HepG2 (cell line): ENCODE results near the gene TUFM. TPM values are rescaled to one million over a fixed set of nuclear protein-coding genes. Genes with fewer than 3 reads are reported as not detected.

ENCODE experiments used
- ATAC-seq: fragments of 200-7000 bp; cut with Tn5 transposase; 3 replicates; pipeline ENCODE4 v1.9.1; 2020; ENCODE audit warnings: mild to moderate bottlenecking, moderate library complexity
- BruUV-seq: library from RNA; stranded (reverse); fragments of 400-500 nt; replicated peaks from 2 replicates; lab custom pipeline; 2021; lab: Mats Ljungman, UMichigan
- CTCF ChIA-PET: fragments of 300-600 bp; formaldehyde crosslinking; extraction: SDS; loops from one replicate; lab custom pipeline; 2021; ENCODE audit warnings: low total read pairs, inconsistent platforms, low intra/inter-chr PET ratio; lab: Yijun Ruan, JAX
- POLR2A ChIA-PET: fragments of 350-600 bp; sonication (Branson Sonifier 250); formaldehyde crosslinking; loops from one replicate; lab custom pipeline; 2020; ENCODE audit warnings: antibody characterized with exemption, inconsistent platforms; lab: Yijun Ruan, JAX
- DNase-seq: peaks from one replicate; pipeline ENCODE4 v3.0.0-alpha.2; 2015; ENCODE audit warnings: low spot score
- FAIRE-seq: peaks from 3 replicates; lab custom pipeline; 2011; peaks lifted over from hg19 to GRCh38; lab: Jason Lieb, UNC
- H2AFZ ChIP-seq: one replicate; pipeline ENCODE4 v1.6.1; 2011; ENCODE audit warnings: low read length, inconsistent platforms
- H3K27ac ChIP-seq: fragments of 300-600 bp; 3 replicates; pipeline ENCODE4 v1.8.0; 2011; ENCODE audit warnings: mixed run types, mild to moderate bottlenecking, mixed read lengths, low read length, inconsistent platforms; ENCODE audit not compliant: insufficient read depth; ENCODE audit errors: extremely low read length
- H3K27me3 ChIP-seq, 2 experiments: fragments of 200-600 bp in 1 of 2; 2 replicates in 1 of 2; 3 replicates in 1 of 2; pipeline versions ENCODE4 v1.6.0 to v1.8.0; 2011; ENCODE audit warnings: low read length in 2 of 2, mild to moderate bottlenecking in 2 of 2, moderate library complexity in 2 of 2, inconsistent platforms in 1 of 2; ENCODE audit not compliant: insufficient read depth in 2 of 2, control insufficient read depth in 1 of 2
- H3K36me3 ChIP-seq, 2 experiments: fragments of 200-600 bp in 1 of 2; replicated peaks in 1 of 2; 2 replicates in 1 of 2; 3 replicates in 1 of 2; pipeline versions ENCODE4 v1.5.1 to v1.8.0; 2011; ENCODE audit warnings: low read length in 2 of 2, inconsistent platforms in 1 of 2; ENCODE audit not compliant: insufficient read depth in 2 of 2, control insufficient read depth in 1 of 2
- H3K4me1 ChIP-seq: 2 replicates; pipeline ENCODE4 v1.5.1; 2012; ENCODE audit warnings: low read length, inconsistent platforms; ENCODE audit not compliant: insufficient read depth
- H3K4me2 ChIP-seq: 2 replicates; pipeline ENCODE4 v1.6.0; 2011; ENCODE audit warnings: low read depth, low read length, inconsistent platforms
- H3K4me3 ChIP-seq, 3 experiments: fragments of 200-600 bp in 1 of 3; sonication (generic), shearing (Covaris generic) in 1 of 3; replicated peaks in 1 of 3; 2 replicates each; pipeline ENCODE4 v1.5.1; 2011 to 2016; ENCODE audit warnings: low read length in 3 of 3, inconsistent platforms in 2 of 3, low read depth in 2 of 3, mild to moderate bottlenecking in 2 of 3, control low read depth in 1 of 3, mixed read lengths in 1 of 3; ENCODE audit not compliant: insufficient read depth in 1 of 3
- H3K79me2 ChIP-seq: one replicate; pipeline ENCODE4 v1.6.1; 2011; ENCODE audit warnings: low read length, inconsistent platforms; ENCODE audit not compliant: insufficient read depth
- H3K9ac ChIP-seq: 2 replicates; pipeline ENCODE4 v1.6.0; 2011; ENCODE audit warnings: mild to moderate bottlenecking, low read depth, low read length, inconsistent platforms; ENCODE audit not compliant: insufficient read depth
- H3K9me3 ChIP-seq: 2 replicates; pipeline ENCODE4 v1.5.1; 2012; ENCODE audit warnings: mild to moderate bottlenecking, low read length
- H4K20me1 ChIP-seq: 2 replicates; pipeline ENCODE4 v1.6.0; 2011; ENCODE audit warnings: inconsistent platforms, mild to moderate bottlenecking, low read length, moderate library complexity; ENCODE audit not compliant: insufficient read depth
- AGO2 ChIP-seq: fragments of 200-400 bp; formaldehyde crosslinking; optimal IDR thresholded peaks from 2 replicates; pipeline ENCODE3; 2017; ENCODE audit warnings: mild to moderate bottlenecking, low read depth, low read length, moderate library complexity
- CREM ChIP-seq, 2 experiments: sonication (generic) in 1 of 2; formaldehyde crosslinking in 1 of 2; IDR thresholded peaks; 2 replicates each; pipeline versions ENCODE4 v1.4.0 to v1.6.1; 2016 to 2020; ENCODE audit warnings: antibody characterized with exemption in 1 of 2, mild to moderate bottlenecking in 1 of 2, missing genetic modification reagents in 1 of 2
- HDAC6 ChIP-seq: fragments of 200-600 bp; sonication (generic); IDR thresholded peaks from 2 replicates; pipeline ENCODE4 v1.7.0; 2017; ENCODE audit warnings: mild to moderate bottlenecking, antibody characterized with exemption, low read length, low read depth
- JARID2 ChIP-seq: sonication (generic); formaldehyde crosslinking; IDR thresholded peaks from 2 replicates; pipeline ENCODE4 v1.8.1; 2023; ENCODE audit warnings: missing genetic modification reagents, inconsistent platforms; ENCODE audit not compliant: insufficient replicate concordance
- RBFOX2 ChIP-seq: fragments of 200-400 bp; formaldehyde crosslinking; IDR thresholded peaks from 2 replicates; pipeline ENCODE4 v1.6.1; 2017; ENCODE audit warnings: low read depth, mild to moderate bottlenecking, low read length
- WGBS: methylation state at CpG from one replicate; pipeline ENCODE4 v1.1.6; 2017; ENCODE audit warnings: low lambda C conversion rate; 5-methylcytosine and 5-hydroxymethylcytosine counted together
- in situ Hi-C: cut with HindIII; loops from 2 replicates; pipeline ENCODE4 v1.10.0; 2017; ENCODE audit warnings: low pct_unique_long_range_greater_than_20kb; ENCODE audit not compliant: extremely low pct_ligation_motif_present
- intact Hi-C: fragments of 100-400 bp; cut with micrococcal nuclease; formaldehyde crosslinking; loops from one replicate; pipeline ENCODE4 v1.10.0; 2022; ENCODE audit not compliant: unreplicated experiment
- polyA plus RNA-seq, 8 experiments: library from polyadenylated mRNA; depleted of rRNA in 3 of 8; stranded (reverse) in 7 of 8; unstranded in 1 of 8; fragments of >200 nt; fragmentation: Illumina TruSeq in 4 of 8; extraction: Trizol in 4 of 8; gene quantifications; 2 replicates each; pipeline versions ENCODE4 v1.2.1 to v1.2.3, GENCODE V29; 2011 to 2016; ENCODE audit warnings: low read depth in 4 of 8, missing spikeins in 1 of 8, mixed read lengths in 1 of 8; ENCODE audit not compliant: insufficient read depth in 1 of 8
- total RNA-seq, 5 experiments: library from RNA; depleted of rRNA; stranded (reverse); fragments of >200 nt; fragmentation: Illumina TruSeq; extraction: Trizol; gene quantifications; 2 replicates each; pipeline ENCODE4 v1.2.3, GENCODE V29; 2016; ENCODE audit warnings: low read depth in 1 of 5

TUFM gene
- total and polyA plus RNA-seq, 2 of the 13 experiments (the other 11 are each of a cell fraction or from before 2014, with no cell fraction given) = 206 to 298 TPM

DNA sequence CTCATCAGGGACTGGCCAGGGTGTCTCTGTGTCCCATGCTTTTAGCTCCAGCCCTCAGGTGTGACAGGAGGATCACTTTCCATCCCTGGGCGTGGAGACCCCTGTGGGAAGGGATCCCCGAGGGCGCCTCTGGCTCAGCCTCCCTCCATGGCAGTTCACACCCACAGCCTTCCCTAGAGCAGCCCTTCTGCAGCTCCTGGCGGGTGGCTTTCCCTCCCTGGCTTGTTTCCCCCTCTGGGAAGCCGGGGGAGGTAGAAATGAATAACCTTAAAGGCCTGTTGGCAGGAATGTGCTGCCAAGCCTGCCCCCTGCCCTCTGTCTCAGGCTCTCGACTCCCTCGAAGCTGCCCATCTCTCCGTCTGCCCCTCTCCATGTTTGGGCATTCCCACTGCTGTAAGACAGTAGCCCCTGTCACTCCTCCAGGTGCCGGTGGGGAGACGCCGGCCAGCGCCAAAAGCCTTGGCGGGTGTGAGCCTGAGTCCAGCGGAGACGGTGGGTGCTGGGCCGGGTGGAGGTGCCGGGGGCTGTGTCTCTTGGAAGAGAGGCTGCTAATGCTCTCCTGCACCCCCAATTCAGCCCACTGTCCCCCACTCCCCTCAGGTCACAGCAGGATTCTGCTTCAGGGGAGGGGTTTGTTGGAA, 30.0 kb upstream of the TUFM start:
- Histone ChIP-seq H4K20me1 (no peaks in the 10 kb centered on the region), H3K36me3 (peaks cover 23 to 34% of the 10 kb centered on the region in 2 experiments; a peak in 4 of 5 replicates), H3K9me3 (no peaks in the 10 kb centered on the region), H3K9ac (no peak overlapping the region), H3K4me3 (no peak overlapping the region), H2AFZ (no peak overlapping the region), H3K4me1 (no peaks in the 10 kb centered on the region), H3K4me2 (no peak overlapping the region), H3K27ac (no peak overlapping the region), H3K27me3 (no peaks in the 10 kb centered on the region), H3K79me2 (no peaks in the 10 kb centered on the region)
- in situ Hi-C loops = no loop called here
- FAIRE-seq = no peak
- POLR2A ChIA-PET = interaction anchor here (0.8 to 3.2 kb wide), 2 partner anchors 11 to 13 kb away, joined by 3 to 15 read pairs; partner anchors contain the start of gene SH2B1
- CTCF ChIA-PET = no interaction called here
- intact Hi-C loops = no loop called here
- ATAC-seq = no peak
- BruUV-seq = no TSS peak
- peak; percentile 32 for TF ChIP-seq AGO2
- TF ChIP-seq JARID2 (CRISPR knock-in tag) = no peak
- no peak for TF ChIP-seq HDAC6
- no peak for TF ChIP-seq CREM (IDR thresholded peaks at IDR 0.05)
- TF ChIP-seq CREM (CRISPR knock-in tag; IDR thresholded peaks at IDR 0.05) = no peak
- TF ChIP-seq RBFOX2 = 0 out of 2 replicates have a peak, but pooled peaks have one; percentile 23
- no peak for DNase-seq
- 93% methylated on average over 17 of the region's 17 CpGs for WGBS
